Naive thymus-derived CD4-positive, alpha-beta T cell (primary cell): ENCODE measurements around the gene SORCS2. TPM values are rescaled to one million over a fixed set of nuclear protein-coding genes. Genes with fewer than 3 reads are reported as not detected.

Experiments used
- ATAC-seq: fragments of 150-1000 bp; cut with Tn5 transposase; 2 replicates; pipeline ENCODE4 v1.10.0; 2021; ENCODE audit warnings: mild to moderate bottlenecking, moderate library complexity
- CTCF ChIA-PET: fragments of 350-600 bp; sonication (Branson Sonifier 250); formaldehyde crosslinking; loops from one replicate; lab custom pipeline; 2021; ENCODE audit warnings: antibody characterized with exemption; lab: Charles Lee
- POLR2A ChIA-PET: fragments of 350-600 bp; sonication (Branson Sonifier 250); formaldehyde crosslinking; loops from one replicate; lab custom pipeline; 2021; ENCODE audit warnings: antibody characterized with exemption, inconsistent platforms; lab: Charles Lee
- DNase-seq, 9 donors: peaks; one replicate each; pipeline versions ENCODE4 v3.0.0 to v3.0.0-alpha.2; 2020 to 2022; ENCODE audit warnings: mixed read lengths in 1 of 9
- H3K27ac ChIP-seq: one replicate; pipeline ENCODE4 v1.7.0; 2013; ENCODE audit warnings: mild to moderate bottlenecking, low read depth, low read length, moderate library complexity
- H3K27me3 ChIP-seq, 2 donors: one replicate each; pipeline ENCODE4 v1.7.0; 2013; ENCODE audit warnings: low read length in 2 of 2, mild to moderate bottlenecking in 2 of 2, moderate library complexity in 2 of 2; ENCODE audit not compliant: control insufficient read depth in 2 of 2, insufficient read depth in 2 of 2
- H3K36me3 ChIP-seq, 3 experiments: 1 replicate in 2 of 3; 2 replicates in 1 of 3; pipeline ENCODE4 v1.7.0; 2013; ENCODE audit warnings: low read length in 3 of 3, mild to moderate bottlenecking in 3 of 3, moderate library complexity in 1 of 3; ENCODE audit not compliant: insufficient read depth in 3 of 3, control insufficient read depth in 2 of 3
- H3K4me1 ChIP-seq, 2 donors: one replicate each; pipeline ENCODE4 v1.7.0; 2013; ENCODE audit warnings: low read length in 2 of 2, mild to moderate bottlenecking in 2 of 2, moderate library complexity in 1 of 2; ENCODE audit not compliant: control insufficient read depth in 2 of 2, insufficient read depth in 2 of 2
- H3K4me3 ChIP-seq: 2 replicates; pipeline ENCODE4 v1.7.0; 2013; ENCODE audit warnings: mild to moderate bottlenecking, low read length
- H3K9me3 ChIP-seq, 3 experiments: 1 replicate in 2 of 3; 2 replicates in 1 of 3; pipeline ENCODE4 v1.7.0; 2013; ENCODE audit warnings: low read length in 3 of 3; ENCODE audit not compliant: control insufficient read depth in 2 of 3
- H3K27ac Mint-ChIP-seq, 9 donors: one replicate each; pipeline ENCODE4 v1.8.0; 2020 to 2022; ENCODE audit warnings: mixed read lengths in 9 of 9, mild to moderate bottlenecking in 8 of 9, moderate library complexity in 5 of 9, inconsistent platforms in 2 of 9
- H3K27me3 Mint-ChIP-seq, 5 donors: one replicate each; pipeline ENCODE4 v1.8.0; 2021 to 2022; ENCODE audit warnings: mixed read lengths in 5 of 5, mild to moderate bottlenecking in 1 of 5
- H3K36me3 Mint-ChIP-seq, 5 donors: one replicate each; pipeline ENCODE4 v1.8.0; 2020 to 2022; ENCODE audit warnings: mixed read lengths in 5 of 5, mild to moderate bottlenecking in 3 of 5, inconsistent platforms in 1 of 5
- H3K4me1 Mint-ChIP-seq, 7 donors: one replicate each; pipeline ENCODE4 v1.8.0; 2020 to 2022; ENCODE audit warnings: mixed read lengths in 7 of 7, mild to moderate bottlenecking in 3 of 7, inconsistent platforms in 1 of 7
- H3K4me3 Mint-ChIP-seq, 10 donors: one replicate each; pipeline ENCODE4 v1.8.0; 2020 to 2022; ENCODE audit warnings: mild to moderate bottlenecking in 10 of 10, mixed read lengths in 10 of 10, moderate library complexity in 6 of 10, inconsistent platforms in 2 of 10
- H3K9me3 Mint-ChIP-seq, 11 donors: one replicate each; pipeline ENCODE4 v1.8.0; 2020 to 2022; ENCODE audit warnings: mixed read lengths in 11 of 11, mild to moderate bottlenecking in 4 of 11, inconsistent platforms in 1 of 11, moderate library complexity in 1 of 11
- intact Hi-C, 2 donors: fragments of 100-400 bp; cut with micrococcal nuclease; formaldehyde crosslinking; loops; one replicate each; pipeline ENCODE4 v1.15.1; 2023
- polyA plus RNA-seq, 2 donors: library from polyadenylated mRNA; unstranded; fragments of 300-500 nt; fragmentation: Illumina TruSeq; gene quantifications; one replicate each; pipeline ENCODE4 v1.2.3, GENCODE V29; 2021
- total RNA-seq, 6 experiments: library from RNA in 5 of 6; stranded (reverse) in 5 of 6; gene quantifications; 1 replicate in 5 of 6; 2 replicates in 1 of 6; pipeline ENCODE4 v1.2.3 and lab custom pipeline; 2021 to 2026

The SORCS2 gene
- total and polyA plus RNA-seq, 7 experiments from 2014 or later = 0.10 TPM; not detected in 6

DNA sequence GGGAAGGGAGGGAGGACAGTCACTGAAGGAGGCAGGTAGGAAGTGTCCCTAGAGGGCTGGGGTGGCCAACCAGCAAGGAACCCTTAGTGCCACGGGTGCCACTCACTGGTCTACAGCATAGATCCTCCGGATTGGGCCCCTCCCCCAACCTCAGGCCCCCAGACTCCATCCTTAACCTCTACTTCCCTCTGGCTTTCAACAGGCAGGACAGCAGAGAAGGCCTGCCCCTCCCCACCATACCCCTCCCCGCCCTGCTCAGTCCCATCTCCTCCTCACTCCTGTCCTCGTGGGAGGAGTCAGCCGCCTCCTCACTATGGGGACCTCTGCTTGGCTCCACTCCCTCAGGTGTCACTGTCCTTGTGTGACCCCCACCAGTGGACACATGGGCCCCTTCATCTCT, 320.1 kb downstream of the SORCS2 start:
- DNase-seq (no peak), ATAC-seq (no peak)
- Histone ChIP-seq H3K27ac (no peak overlapping the region), H3K9me3 (no peaks in the 10 kb centered on the region), H3K4me3 (no peak overlapping the region), H3K36me3 (no peaks in the 10 kb centered on the region), H3K4me1 (no peaks in the 10 kb centered on the region), H3K27me3 (no peaks in the 10 kb centered on the region)
- peaks cover 0 to 6% (median 0%) of the 10 kb centered on the region in 7 donors for H3K4me1 Mint-ChIP-seq
- peaks cover 10 to 60% (median 26%) of the 10 kb centered on the region in 5 donors for H3K27me3 Mint-ChIP-seq
- H3K9me3 Mint-ChIP-seq = peaks cover 0 to 2% (median 0%) of the 10 kb centered on the region in 11 donors
- no peak overlapping the region for H3K27ac Mint-ChIP-seq
- H3K36me3 Mint-ChIP-seq = no peaks in the 10 kb centered on the region
- intact Hi-C loops = no loop called here
- ChIA-PET POLR2A (no interaction called here), CTCF (no interaction called here)
- no peak overlapping the region for H3K4me3 Mint-ChIP-seq

DNA sequence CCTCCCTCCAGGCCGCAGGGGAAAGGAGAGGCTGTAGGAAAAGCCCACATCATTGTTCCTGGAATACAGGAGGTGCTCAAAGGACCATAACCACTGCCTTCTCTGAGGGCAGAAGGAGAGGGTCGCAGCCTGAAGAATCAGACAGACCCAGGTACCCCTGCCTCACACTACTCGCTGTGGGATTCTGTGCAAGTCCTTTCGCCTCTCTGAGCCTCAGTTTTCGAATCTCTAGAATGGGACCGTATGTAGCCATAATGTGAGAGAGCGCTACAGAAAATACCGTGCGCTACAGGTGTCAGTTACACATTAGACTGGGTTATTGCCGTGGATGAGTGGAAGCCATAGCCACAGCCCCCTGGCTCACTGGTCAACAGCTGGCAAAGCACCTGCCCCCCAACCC, 320.6 kb downstream of the SORCS2 start:
- no peak for ATAC-seq
- DNase-seq = no peak
- CTCF ChIA-PET = no interaction called here
- H3K27me3 ChIP-seq = no peaks in the 10 kb centered on the region
- Mint-ChIP-seq H3K27ac (no peak overlapping the region), H3K4me3 (no peak overlapping the region), H3K4me1 (peaks cover 0 to 6% (median 0%) of the 10 kb centered on the region in 7 donors), H3K9me3 (peaks cover 0 to 2% (median 0%) of the 10 kb centered on the region in 11 donors), H3K36me3 (no peaks in the 10 kb centered on the region), H3K27me3 (peaks cover 10 to 60% (median 26%) of the 10 kb centered on the region in 5 donors)
- POLR2A ChIA-PET = no interaction called here
- H3K9me3 ChIP-seq = no peaks in the 10 kb centered on the region
- H3K36me3 ChIP-seq = no peaks in the 10 kb centered on the region
- H3K4me1 ChIP-seq = no peaks in the 10 kb centered on the region
- intact Hi-C loops = no loop called here
- no peak overlapping the region for H3K27ac ChIP-seq
- H3K4me3 ChIP-seq = no peak overlapping the region

DNA sequence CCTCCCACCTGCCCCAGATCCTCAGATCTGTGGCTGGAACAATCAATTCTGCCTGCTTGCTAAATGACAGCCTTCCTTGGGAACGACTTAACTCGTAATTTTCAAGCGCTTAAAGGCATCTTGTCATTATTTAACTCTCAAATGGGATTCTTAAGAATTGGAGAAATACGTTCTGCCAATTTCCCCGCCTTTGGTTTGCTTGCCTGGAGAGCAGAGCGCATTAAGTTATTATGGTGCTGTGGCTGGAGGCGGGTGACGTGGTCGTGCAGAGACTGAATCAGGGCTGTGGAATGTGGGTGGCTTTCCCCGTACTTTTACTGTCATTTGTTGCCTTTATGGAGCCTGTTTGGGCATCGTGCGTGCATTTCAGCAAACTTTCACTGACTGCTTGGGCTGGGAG, 321.3 kb downstream of the SORCS2 start:
- POLR2A ChIA-PET = no interaction called here
- intact Hi-C loops = no loop called here

DNA sequence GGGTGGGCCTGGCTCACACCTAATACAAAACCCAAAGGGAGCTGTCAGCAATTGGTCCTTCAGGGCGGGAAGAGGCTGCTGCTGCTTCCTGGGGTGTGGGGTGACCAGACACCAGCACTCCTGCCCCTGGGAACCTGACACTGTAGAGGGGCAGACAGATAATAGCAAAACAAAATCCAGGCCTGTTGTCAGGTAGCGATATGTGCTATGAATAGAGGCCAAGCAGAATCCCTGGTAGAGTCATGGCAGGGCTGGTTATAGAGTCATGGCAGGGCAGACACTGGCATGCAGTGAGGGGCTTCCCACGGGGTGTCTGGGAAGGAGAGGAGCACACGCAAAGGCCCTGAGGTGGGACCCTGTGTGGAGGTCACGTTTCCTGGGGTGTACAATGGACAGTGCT, 321.9 kb downstream of the SORCS2 start:
- no peaks in the 10 kb centered on the region for H3K36me3 ChIP-seq
- H3K4me1 ChIP-seq = no peaks in the 10 kb centered on the region
- peaks cover 4 to 49% (median 28%) of the 10 kb centered on the region in 5 donors for H3K27me3 Mint-ChIP-seq
- H3K4me3 Mint-ChIP-seq = no peak overlapping the region
- peaks cover 0 to 6% (median 0%) of the 10 kb centered on the region in 7 donors for H3K4me1 Mint-ChIP-seq
- intact Hi-C loops = no loop called here
- CTCF ChIA-PET = no interaction called here
- DNase-seq (no peak), ATAC-seq (no peak)
- POLR2A ChIA-PET = no interaction called here
- H3K36me3 Mint-ChIP-seq = no peaks in the 10 kb centered on the region
- H3K9me3 Mint-ChIP-seq = peaks cover 0 to 2% (median 0%) of the 10 kb centered on the region in 11 donors
- H3K4me3 ChIP-seq = no peak overlapping the region
- peak overlapping the region in 1 of 9 donors; percentile 53 for H3K27ac Mint-ChIP-seq
- no peaks in the 10 kb centered on the region for H3K27me3 ChIP-seq
- no peaks in the 10 kb centered on the region for H3K9me3 ChIP-seq
- no peak overlapping the region for H3K27ac ChIP-seq

More for the DNA sequence above, 321.3 kb downstream of the SORCS2 start:
- H3K4me1 Mint-ChIP-seq = peaks cover 0 to 6% (median 0%) of the 10 kb centered on the region in 7 donors
- no peak for ATAC-seq
- DNase-seq = no peak
- no peak overlapping the region for H3K27ac ChIP-seq
- no peaks in the 10 kb centered on the region for H3K36me3 ChIP-seq
- H3K27me3 Mint-ChIP-seq = peaks cover 6 to 55% (median 27%) of the 10 kb centered on the region in 5 donors
- peaks cover 0 to 2% (median 0%) of the 10 kb centered on the region in 11 donors for H3K9me3 Mint-ChIP-seq
- H3K4me1 ChIP-seq = no peaks in the 10 kb centered on the region
- no peaks in the 10 kb centered on the region for H3K27me3 ChIP-seq
- CTCF ChIA-PET = no interaction called here
- H3K36me3 Mint-ChIP-seq = no peaks in the 10 kb centered on the region
- no peak overlapping the region for H3K4me3 Mint-ChIP-seq
- H3K4me3 ChIP-seq = no peak overlapping the region
- H3K9me3 ChIP-seq = no peaks in the 10 kb centered on the region
- H3K27ac Mint-ChIP-seq = peak overlapping the region in 1 of 9 donors; percentile 53

DNA sequence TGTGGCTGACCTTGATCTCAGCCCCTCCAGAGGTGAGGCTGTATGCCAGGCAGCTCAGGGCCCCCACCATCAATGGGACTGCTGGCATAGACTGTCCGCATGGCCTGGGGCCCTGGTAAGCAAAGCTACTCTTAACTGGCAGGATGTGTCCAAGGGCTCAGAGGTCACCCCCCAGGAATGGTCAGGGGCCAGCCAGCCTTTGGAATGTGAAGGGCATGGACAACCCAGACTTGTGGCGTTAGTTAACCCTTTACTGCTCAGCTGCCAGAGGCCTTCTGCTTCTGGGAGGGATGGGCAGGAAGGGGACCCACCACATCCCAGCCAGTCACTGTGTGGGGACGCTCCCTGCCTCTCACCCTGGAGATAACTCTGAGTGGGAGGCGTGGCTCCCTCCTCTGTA, 322.5 kb downstream of the SORCS2 start:
- Mint-ChIP-seq H3K36me3 (no peaks in the 10 kb centered on the region), H3K27ac (no peak overlapping the region), H3K4me3 (no peak overlapping the region), H3K27me3 (peaks cover 4 to 48% (median 32%) of the 10 kb centered on the region in 5 donors), H3K4me1 (peaks cover 0 to 6% (median 0%) of the 10 kb centered on the region in 7 donors), H3K9me3 (peaks cover 0 to 2% (median 0%) of the 10 kb centered on the region in 11 donors)
- intact Hi-C loops = no loop called here
- CTCF ChIA-PET = no interaction called here
- Histone ChIP-seq H3K36me3 (no peaks in the 10 kb centered on the region), H3K9me3 (no peaks in the 10 kb centered on the region), H3K4me1 (no peaks in the 10 kb centered on the region), H3K27ac (no peak overlapping the region), H3K27me3 (no peaks in the 10 kb centered on the region), H3K4me3 (no peak overlapping the region)
- POLR2A ChIA-PET = no interaction called here
- no peak for DNase-seq
- ATAC-seq = no peak

DNA sequence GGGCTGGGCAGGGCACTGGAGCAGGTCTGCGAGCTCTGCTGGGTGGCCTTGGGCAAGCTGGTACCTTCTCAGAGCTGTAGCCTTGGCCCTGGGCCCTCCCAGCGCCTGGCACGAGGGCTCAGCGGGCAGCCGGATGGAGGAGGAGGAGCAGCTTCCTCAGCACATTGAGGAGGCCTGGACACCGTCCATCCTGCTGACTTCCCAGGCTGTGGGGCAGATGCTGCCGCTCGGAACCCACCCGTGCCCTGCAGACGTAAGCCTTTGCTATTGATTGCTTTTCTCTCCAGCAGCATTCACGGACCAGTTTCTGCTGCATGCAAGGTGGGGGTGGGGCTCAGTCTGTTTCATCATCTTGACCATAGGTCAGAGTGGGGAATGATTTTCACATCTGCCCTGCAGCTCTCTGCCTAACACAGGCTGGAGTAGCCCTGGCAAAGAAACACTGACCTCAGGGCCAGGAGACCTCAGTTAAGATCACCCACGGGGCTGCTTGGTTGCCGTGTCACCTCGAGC, 323.1 kb downstream of the SORCS2 start:
- H3K4me3 ChIP-seq = no peak overlapping the region
- POLR2A ChIA-PET = no interaction called here
- H3K4me1 ChIP-seq = no peaks in the 10 kb centered on the region
- intact Hi-C loops = no loop called here
- no peak for ATAC-seq
- H3K36me3 ChIP-seq = no peaks in the 10 kb centered on the region
- Mint-ChIP-seq H3K27ac (no peak overlapping the region), H3K4me1 (peaks cover 0 to 6% (median 0%) of the 10 kb centered on the region in 7 donors), H3K27me3 (peaks cover 4 to 50% (median 30%) of the 10 kb centered on the region in 5 donors), H3K9me3 (peaks cover 0 to 2% (median 0%) of the 10 kb centered on the region in 11 donors), H3K4me3 (no peak overlapping the region), H3K36me3 (no peaks in the 10 kb centered on the region)
- no peaks in the 10 kb centered on the region for H3K9me3 ChIP-seq
- H3K27me3 ChIP-seq = no peaks in the 10 kb centered on the region
- CTCF ChIA-PET = no interaction called here
- DNase-seq = no peak
- no peak overlapping the region for H3K27ac ChIP-seq

DNA sequence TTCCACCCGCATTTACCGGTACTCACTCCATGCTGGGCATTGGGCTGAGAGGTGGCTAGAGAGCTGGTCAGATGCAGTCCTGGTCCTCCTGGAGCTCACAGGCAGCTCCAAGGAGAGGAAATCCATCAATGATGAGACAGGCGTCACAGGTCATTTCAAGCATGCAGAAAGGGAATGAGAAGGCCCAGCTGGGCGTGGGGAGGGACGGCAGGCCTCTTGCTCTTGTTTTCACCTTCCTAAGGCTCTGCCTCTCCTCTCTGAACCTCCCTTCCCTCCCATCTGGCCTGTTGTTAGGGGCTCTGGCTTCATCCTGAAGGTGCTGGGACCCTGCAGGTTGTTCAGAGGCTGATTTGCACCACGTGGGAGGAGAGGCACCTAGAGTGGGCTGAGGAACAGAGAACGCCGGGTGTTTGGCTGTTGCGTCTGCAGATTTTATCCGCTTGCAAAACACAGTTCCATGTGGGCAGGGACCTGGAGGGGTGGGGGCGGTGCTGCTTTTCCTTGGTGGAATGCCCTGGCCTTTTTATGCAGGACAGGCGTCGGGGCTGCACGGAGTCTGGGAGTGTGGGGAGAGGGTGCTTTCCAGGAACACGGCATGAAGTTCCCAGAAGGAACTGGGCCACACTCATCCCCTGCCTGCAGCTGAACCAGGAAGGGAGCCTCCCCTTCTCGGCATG, 323.9 kb downstream of the SORCS2 start:
- H3K9me3 ChIP-seq = no peaks in the 10 kb centered on the region
- intact Hi-C loops = no loop called here
- Mint-ChIP-seq H3K27me3 (peaks cover 0 to 46% (median 27%) of the 10 kb centered on the region in 5 donors), H3K36me3 (no peaks in the 10 kb centered on the region), H3K27ac (no peak overlapping the region), H3K4me3 (no peak overlapping the region), H3K9me3 (peaks cover 0 to 1% (median 0%) of the 10 kb centered on the region in 11 donors), H3K4me1 (peaks cover 0 to 6% (median 0%) of the 10 kb centered on the region in 7 donors)
- H3K27me3 ChIP-seq = no peaks in the 10 kb centered on the region
- no peaks in the 10 kb centered on the region for H3K36me3 ChIP-seq
- ATAC-seq = no peak
- no peak for DNase-seq
- CTCF ChIA-PET = no interaction called here
- H3K4me3 ChIP-seq = no peak overlapping the region
- no peaks in the 10 kb centered on the region for H3K4me1 ChIP-seq
- no peak overlapping the region for H3K27ac ChIP-seq
- POLR2A ChIA-PET = no interaction called here
